ENCODE results near the gene CELSR1.

DNA sequence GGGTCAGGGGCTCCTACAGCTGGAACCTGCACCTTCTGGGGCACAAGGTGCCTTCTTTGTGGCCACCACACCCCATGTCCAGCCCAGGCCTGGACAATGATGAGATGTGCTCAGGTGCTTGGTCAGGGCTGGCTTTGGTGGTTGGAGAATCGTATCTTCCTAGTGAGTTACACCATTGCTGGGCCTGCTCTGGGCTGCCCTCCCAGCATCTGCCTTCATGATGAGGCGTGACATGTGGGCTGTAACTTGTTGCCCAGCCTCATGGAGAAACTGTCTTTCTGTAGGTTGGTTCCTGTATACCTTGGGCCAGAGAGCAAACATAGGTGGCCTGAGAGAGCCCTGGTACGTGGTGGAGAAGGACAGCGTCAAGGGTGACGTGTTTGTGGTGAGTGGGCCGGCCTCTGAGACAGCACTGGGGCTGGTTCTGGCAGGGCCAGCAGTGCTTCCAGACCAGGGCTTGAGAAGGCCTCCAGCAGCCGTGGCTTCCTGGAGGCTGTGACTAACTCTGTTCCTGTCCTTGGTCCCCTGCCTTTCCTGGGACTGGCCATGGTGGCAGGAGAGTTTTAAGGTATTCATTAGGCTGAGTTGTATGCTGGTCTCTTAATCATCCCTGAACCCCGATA is 183.8 kb downstream of the CELSR1 start:
- TF ChIP-seq, protein P1, sequence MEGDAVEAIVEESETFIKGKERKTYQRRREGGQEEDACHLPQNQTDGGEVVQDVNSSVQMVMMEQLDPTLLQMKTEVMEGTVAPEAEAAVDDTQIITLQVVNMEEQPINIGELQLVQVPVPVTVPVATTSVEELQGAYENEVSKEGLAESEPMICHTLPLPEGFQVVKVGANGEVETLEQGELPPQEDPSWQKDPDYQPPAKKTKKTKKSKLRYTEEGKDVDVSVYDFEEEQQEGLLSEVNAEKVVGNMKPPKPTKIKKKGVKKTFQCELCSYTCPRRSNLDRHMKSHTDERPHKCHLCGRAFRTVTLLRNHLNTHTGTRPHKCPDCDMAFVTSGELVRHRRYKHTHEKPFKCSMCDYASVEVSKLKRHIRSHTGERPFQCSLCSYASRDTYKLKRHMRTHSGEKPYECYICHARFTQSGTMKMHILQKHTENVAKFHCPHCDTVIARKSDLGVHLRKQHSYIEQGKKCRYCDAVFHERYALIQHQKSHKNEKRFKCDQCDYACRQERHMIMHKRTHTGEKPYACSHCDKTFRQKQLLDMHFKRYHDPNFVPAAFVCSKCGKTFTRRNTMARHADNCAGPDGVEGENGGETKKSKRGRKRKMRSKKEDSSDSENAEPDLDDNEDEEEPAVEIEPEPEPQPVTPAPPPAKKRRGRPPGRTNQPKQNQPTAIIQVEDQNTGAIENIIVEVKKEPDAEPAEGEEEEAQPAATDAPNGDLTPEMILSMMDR (IDR thresholded peaks at IDR 0.05): no peak
- no peak for TF ChIP-seq ZFX (IDR thresholded peaks at IDR 0.05; ENCODE audit: borderline replicate concordance)

Measured in 22Rv1 (cell line).